Activated CD4-positive, alpha-beta T cell treated with anti-CD3 and anti-CD28 coated beads for 24 hours (primary cell): Measurements from ENCODE around the gene RWDD1.

Experiments used
- DNase-seq, 2 donors: peaks; one replicate each; pipeline ENCODE4 v3.0.0-alpha.2; 2020; ENCODE audit warnings: low read depth in 2 of 2

Gene RWDD1

DNA sequence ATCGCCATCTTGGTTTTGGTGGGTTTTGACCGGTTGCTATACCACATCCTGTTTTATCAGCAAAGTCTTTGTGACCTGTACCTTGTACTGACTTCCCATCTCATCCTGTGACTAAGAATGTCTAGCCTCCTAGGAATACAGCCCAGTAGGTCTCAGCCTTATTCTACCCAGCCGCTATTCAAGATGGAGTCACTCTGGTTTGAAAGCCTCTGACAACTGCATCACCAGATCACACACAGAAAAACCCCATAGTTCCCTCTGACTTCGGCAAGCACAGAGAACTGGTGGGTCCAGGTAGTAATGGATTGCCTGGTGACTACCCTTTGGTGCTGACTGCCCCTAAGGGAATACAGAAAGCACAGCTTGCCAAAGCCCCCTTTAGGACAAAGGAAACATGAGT is 34.6 kb downstream of the RWDD1 start:
- no peak for DNase-seq

DNA sequence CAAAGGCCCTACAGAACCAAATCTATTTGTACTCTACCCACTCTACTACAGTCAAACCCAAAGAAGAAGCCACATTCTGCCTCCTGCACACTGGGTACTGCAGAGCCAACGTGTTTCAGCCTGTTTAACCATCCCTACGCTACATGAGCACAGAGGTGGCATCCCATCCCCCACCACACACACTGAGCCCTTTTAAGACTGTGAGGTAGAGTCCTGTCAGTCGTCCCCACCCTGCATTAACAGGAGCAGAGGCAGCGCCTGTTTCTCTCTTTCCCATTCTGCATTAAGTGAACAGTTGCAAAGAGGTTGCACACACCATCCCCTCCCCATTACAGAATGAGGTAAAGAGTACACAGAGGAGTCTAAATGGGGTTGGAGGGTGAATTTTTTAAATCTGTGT is 39.8 kb downstream of the RWDD1 start:
- DNase-seq = no peak

GRCh38 chr6:116615937-116616736 is 44.8 kb downstream of the RWDD1 start, which contains the start of gene RSPH4A:
Gene RSPH4A, plus strand, starts transcription at chr6:116616479. Its CDS starts 145 bp downstream, at chr6:116616624.
- peak; percentile 47 to 56 for DNase-seq

GRCh38 chr6:116616737-116617053 is 45.4 kb downstream of the RWDD1 start:
- DNase-seq = no peak

- no peak for DNase-seq
These were observed 52.9 kb downstream of the RWDD1 start for GRCh38 chr6:116624036-116624805.

GRCh38 chr6:116625872-116626271 is 54.6 kb downstream of the RWDD1 start:
- DNase-seq = no peak

GRCh38 chr6:116629563-116629981 is 58.3 kb downstream of the RWDD1 start:
- DNase-seq = no peak

- no peak for DNase-seq
These were observed 60.2 kb downstream of the RWDD1 start for GRCh38 chr6:116631379-116631990.

DNA sequence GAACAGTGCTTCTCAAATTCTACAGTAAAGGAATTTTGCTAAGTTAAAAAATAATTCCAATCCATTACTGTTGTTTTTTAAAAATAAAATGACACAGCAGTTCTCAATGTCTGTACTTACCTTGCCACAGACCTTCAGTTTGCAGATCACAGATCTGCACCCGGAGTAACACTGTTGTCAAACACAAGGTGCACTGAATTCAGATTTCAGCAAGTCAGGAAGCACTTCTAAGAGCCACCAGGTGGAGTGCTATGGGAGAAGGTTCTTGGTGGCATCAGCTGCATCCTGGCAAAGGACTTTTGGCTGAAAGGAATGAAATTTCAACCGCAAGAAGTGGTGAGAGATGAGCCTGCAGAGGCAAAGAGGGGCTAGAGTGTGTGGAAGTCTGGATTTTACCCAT is 62.4 kb downstream of the RWDD1 start:
- no peak for DNase-seq
